Loucy (cell line): ENCODE measurements around the gene RPS8.

ENCODE experiments used
- H2AFZ ChIP-seq: fragments of 200-600 bp; sonication (generic); 2 replicates; pipeline ENCODE4 v1.6.0; 2016; ENCODE audit warnings: antibody characterized with exemption, mild to moderate bottlenecking, low read length, moderate library complexity
- H3F3A ChIP-seq: fragments of 200-600 bp; 2 replicates; pipeline ENCODE4 v1.6.0; 2016; ENCODE audit warnings: antibody characterized with exemption, low read depth, mild to moderate bottlenecking
- H3K27me3 ChIP-seq: fragments of 200-600 bp; sonication (generic); 2 replicates; pipeline ENCODE4 v1.6.1; 2014; ENCODE audit warnings: low read length, mild to moderate bottlenecking; ENCODE audit not compliant: insufficient read depth, poor library complexity, severe bottlenecking
- H3K36me3 ChIP-seq: fragments of 200-600 bp; sonication (generic); 2 replicates; pipeline ENCODE4 v1.6.1; 2016; ENCODE audit warnings: low read length; ENCODE audit not compliant: insufficient read depth
- H3K4me1 ChIP-seq: fragments of 200-600 bp; sonication (generic); 2 replicates; pipeline ENCODE4 v1.5.1; 2014; ENCODE audit warnings: low read length, mild to moderate bottlenecking; ENCODE audit not compliant: insufficient read depth, poor library complexity, severe bottlenecking
- H3K4me2 ChIP-seq: fragments of 200-600 bp; sonication (generic); 2 replicates; pipeline ENCODE4 v1.6.0; 2014; ENCODE audit warnings: antibody characterized with exemption, low read length, low read depth, mild to moderate bottlenecking; ENCODE audit not compliant: poor library complexity, severe bottlenecking
- H3K4me3 ChIP-seq: fragments of 200-600 bp; sonication (generic); 2 replicates; pipeline ENCODE4 v1.5.1; 2014; ENCODE audit warnings: low read length, mild to moderate bottlenecking, mixed read lengths; ENCODE audit not compliant: poor library complexity, severe bottlenecking
- H3K79me2 ChIP-seq: fragments of 200-600 bp; sonication (generic); 2 replicates; pipeline ENCODE4 v1.6.1; 2014; ENCODE audit warnings: low read length; ENCODE audit not compliant: insufficient read depth
- H3K9ac ChIP-seq: fragments of 200-600 bp; sonication (generic); 2 replicates; pipeline ENCODE4 v1.6.0; 2014; ENCODE audit warnings: mild to moderate bottlenecking, low read depth, low read length, moderate library complexity; ENCODE audit not compliant: poor library complexity, severe bottlenecking
- H3K9me2 ChIP-seq: fragments of 200-600 bp; sonication (generic); replicated peaks from 2 replicates; pipeline ENCODE4 v1.6.1; 2016; ENCODE audit warnings: low read depth, low read length, mixed read lengths
- H3K9me3 ChIP-seq: fragments of 200-600 bp; sonication (generic); 2 replicates; pipeline ENCODE4 v1.6.1; 2014; ENCODE audit warnings: mild to moderate bottlenecking, antibody characterized with exemption, low read length, low read depth; ENCODE audit not compliant: insufficient read depth
- H4K20me1 ChIP-seq: fragments of 200-600 bp; sonication (generic); 2 replicates; pipeline ENCODE4 v1.6.0; 2014; ENCODE audit warnings: antibody characterized with exemption, low read length, mild to moderate bottlenecking; ENCODE audit not compliant: insufficient read depth, poor library complexity, severe bottlenecking
- CTCF ChIP-seq: fragments of 200-600 bp; sonication (generic); conservative IDR thresholded peaks from 2 replicates; pipeline ENCODE4 v1.5.1; 2014; ENCODE audit warnings: mild to moderate bottlenecking, antibody characterized with exemption, low read length
- EZH2phosphoT487 ChIP-seq: fragments of 200-600 bp; IDR thresholded peaks from 2 replicates; pipeline ENCODE4 v1.6.1; 2018; ENCODE audit warnings: antibody characterized with exemption, mild to moderate bottlenecking, moderate library complexity, borderline replicate concordance

The RPS8 gene

GRCh38 chr1:44777547-44777946, 2.2 kb downstream of the RPS8 start:
- Histone ChIP-seq H3K9me3 (no peaks in the 10 kb centered on the region), H3K4me2 (peak overlapping the region; percentile 98), H3K9me2 (no peaks in the 10 kb centered on the region), H3K9ac (peak overlapping the region; percentile 98), H3F3A (no peaks in the 10 kb centered on the region), H4K20me1 (peaks cover 48% of the 10 kb centered on the region), H3K36me3 (peaks cover 50% of the 10 kb centered on the region), H3K79me2 (peaks cover 65% of the 10 kb centered on the region), H3K4me3 (peak overlapping the region; percentile 98), H2AFZ (no peak overlapping the region), H3K4me1 (peaks cover 22% of the 10 kb centered on the region), H3K27me3 (peaks cover 14% of the 10 kb centered on the region)
- no peak for TF ChIP-seq EZH2phosphoT487
- TF ChIP-seq CTCF: no peak

- peak overlapping the region; percentile 98 for H3K4me3 ChIP-seq
- H3F3A ChIP-seq: no peaks in the 10 kb centered on the region
- peaks cover 48% of the 10 kb centered on the region for H4K20me1 ChIP-seq
- H3K36me3 ChIP-seq: peaks cover 50% of the 10 kb centered on the region
- no peak overlapping the region for H2AFZ ChIP-seq
- peaks cover 14% of the 10 kb centered on the region for H3K27me3 ChIP-seq
- H3K4me2 ChIP-seq: peak overlapping the region; percentile 98
- H3K9ac ChIP-seq: peak overlapping the region; percentile 98
- no peak for TF ChIP-seq CTCF
- no peak for TF ChIP-seq EZH2phosphoT487
- H3K79me2 ChIP-seq: peaks cover 65% of the 10 kb centered on the region
- peaks cover 22% of the 10 kb centered on the region for H3K4me1 ChIP-seq
- H3K9me3 ChIP-seq: no peaks in the 10 kb centered on the region
- H3K9me2 ChIP-seq: no peaks in the 10 kb centered on the region
Measured at GRCh38 chr1:44777969-44778635, 2.8 kb downstream of the RPS8 start.

- H3K36me3 ChIP-seq: peaks cover 50% of the 10 kb centered on the region
- peak overlapping the region; percentile 98 for H3K4me2 ChIP-seq
- H4K20me1 ChIP-seq: peaks cover 48% of the 10 kb centered on the region
Measured at GRCh38 chr1:44778705-44779576, 3.6 kb downstream of the RPS8 start.

More at GRCh38 chr1:44778705-44779576, 3.6 kb downstream of the RPS8 start:
- Histone ChIP-seq H3K9me3 (no peaks in the 10 kb centered on the region), H3F3A (no peaks in the 10 kb centered on the region), H3K9me2 (no peaks in the 10 kb centered on the region), H3K4me3 (peak overlapping the region; percentile 98), H2AFZ (no peak overlapping the region), H3K9ac (peak overlapping the region; percentile 98), H3K79me2 (peaks cover 65% of the 10 kb centered on the region), H3K27me3 (peaks cover 14% of the 10 kb centered on the region), H3K4me1 (peaks cover 22% of the 10 kb centered on the region)
- TF ChIP-seq CTCF: no peak
- TF ChIP-seq EZH2phosphoT487: no peak
